Activated CD8-positive, alpha-beta memory T cell treated with anti-CD3 and anti-CD28 coated beads, Interleukin-2, amount 10 ng/mL, durations not matched to agents 7 days and 5 days (primary cell): Measurements from ENCODE around the gene SLC22A23. TPM values are rescaled to one million over a fixed set of nuclear protein-coding genes. Genes with fewer than 3 reads are reported as not detected.

ENCODE experiments used
- ATAC-seq: fragments of 150-1000 bp; cut with Tn5 transposase; one replicate; pipeline ENCODE4 v1.10.0; 2021; ENCODE audit warnings: moderate library complexity
- CTCF ChIA-PET: fragments of 350-600 bp; sonication (Branson Sonifier 250); formaldehyde crosslinking; loops from one replicate; lab custom pipeline; 2021; ENCODE audit warnings: antibody characterized with exemption; lab: Charles Lee
- DNase-seq: peaks from one replicate; pipeline ENCODE4 v3.0.0-alpha.2; 2020
- H3K27ac Mint-ChIP-seq: one replicate; pipeline ENCODE4 v1.8.0; 2021; ENCODE audit warnings: mild to moderate bottlenecking, mixed read lengths
- H3K27me3 Mint-ChIP-seq: one replicate; pipeline ENCODE4 v1.8.0; 2021; ENCODE audit warnings: mixed read lengths
- H3K36me3 Mint-ChIP-seq: one replicate; pipeline ENCODE4 v1.8.0; 2021; ENCODE audit warnings: mild to moderate bottlenecking, mixed read lengths
- H3K4me1 Mint-ChIP-seq: one replicate; pipeline ENCODE4 v1.8.0; 2021; ENCODE audit warnings: mixed read lengths
- H3K4me3 Mint-ChIP-seq: one replicate; pipeline ENCODE4 v1.8.0; 2021; ENCODE audit warnings: mild to moderate bottlenecking, moderate library complexity, mixed read lengths
- H3K9me3 Mint-ChIP-seq: one replicate; pipeline ENCODE4 v1.8.0; 2022; ENCODE audit warnings: low read depth, mixed read lengths
- total RNA-seq, 2 experiments: library from RNA; stranded (reverse); gene quantifications; one replicate each; pipeline ENCODE4 v1.2.3, GENCODE V29; 2021

The SLC22A23 gene
- total RNA-seq, 2 experiments from 2014 or later: 0.07 to 0.20 TPM

- peaks cover 37% of the 10 kb centered on the region for H3K4me1 Mint-ChIP-seq
- H3K27ac Mint-ChIP-seq: no peak overlapping the region
- CTCF ChIA-PET: no interaction called here
- ATAC-seq (no peak), DNase-seq (no peak)
- H3K36me3 Mint-ChIP-seq: peaks cover 2% of the 10 kb centered on the region
- H3K27me3 Mint-ChIP-seq: peaks cover 83% of the 10 kb centered on the region
- no peaks in the 10 kb centered on the region for H3K9me3 Mint-ChIP-seq
- peak overlapping the region; percentile 19 for H3K4me3 Mint-ChIP-seq
Observed at GRCh38 chr6:3228046-3228671, 228.7 kb downstream of the SLC22A23 start.

GRCh38 chr6:3227363-3228045 is 229.3 kb downstream of the SLC22A23 start, which contains the start of gene TUBB2B:
TSS of gene TUBB2B (minus strand) at chr6:3227653. CDS start at chr6:3227543, 110 bp downstream.
- peaks cover 76% of the 10 kb centered on the region for H3K27me3 Mint-ChIP-seq
- CTCF ChIA-PET: interaction anchor here (1.6 kb wide), 1 partner anchor 24 kb away, joined by 5 read pairs; no protein-coding TSS in a partner anchor
- ATAC-seq (no peak), DNase-seq (no peak)
- no peaks in the 10 kb centered on the region for H3K9me3 Mint-ChIP-seq
- H3K4me3 Mint-ChIP-seq: peak within 1 kb of the TSS; percentile 42
- peaks cover 2% of the 10 kb centered on the region for H3K36me3 Mint-ChIP-seq
- no peak within 1 kb of the TSS for H3K27ac Mint-ChIP-seq
- H3K4me1 Mint-ChIP-seq: peaks cover 37% of the 10 kb centered on the region

GRCh38 chr6:3226481-3227362 is 230.1 kb downstream of the SLC22A23 start:
- peaks cover 71% of the 10 kb centered on the region for H3K27me3 Mint-ChIP-seq
- ATAC-seq (peak; percentile 20), DNase-seq (no peak)
- H3K4me3 Mint-ChIP-seq: peak overlapping the region; percentile 42
- CTCF ChIA-PET: interaction anchor here (1.6 kb wide), 1 partner anchor 25 kb away, joined by 5 read pairs; no protein-coding TSS in a partner anchor
- no peak overlapping the region for H3K27ac Mint-ChIP-seq
- peaks cover 7% of the 10 kb centered on the region for H3K36me3 Mint-ChIP-seq
- peaks cover 5% of the 10 kb centered on the region for H3K9me3 Mint-ChIP-seq
- peaks cover 33% of the 10 kb centered on the region for H3K4me1 Mint-ChIP-seq

GRCh38 chr6:3226042-3226441 is 230.8 kb downstream of the SLC22A23 start:
- H3K36me3 Mint-ChIP-seq: peaks cover 7% of the 10 kb centered on the region
- CTCF ChIA-PET: interaction anchor here (1.6 kb wide), 1 partner anchor 25 kb away, joined by 5 read pairs; no protein-coding TSS in a partner anchor
- H3K4me1 Mint-ChIP-seq: peaks cover 29% of the 10 kb centered on the region
- no peak overlapping the region for H3K27ac Mint-ChIP-seq
- H3K4me3 Mint-ChIP-seq: no peak overlapping the region
- peaks cover 5% of the 10 kb centered on the region for H3K9me3 Mint-ChIP-seq
- H3K27me3 Mint-ChIP-seq: peaks cover 68% of the 10 kb centered on the region
- DNase-seq: no peak
- no peak for ATAC-seq

GRCh38 chr6:3222506-3223038 is 234.3 kb downstream of the SLC22A23 start:
- DNase-seq (no peak), ATAC-seq (no peak)
- Mint-ChIP-seq H3K9me3 (peaks cover 5% of the 10 kb centered on the region), H3K4me1 (peaks cover 3% of the 10 kb centered on the region), H3K4me3 (no peak overlapping the region), H3K36me3 (peaks cover 5% of the 10 kb centered on the region), H3K27me3 (peaks cover 65% of the 10 kb centered on the region), H3K27ac (no peak overlapping the region)
- CTCF ChIA-PET: interaction anchor here (1.8 kb wide), 1 partner anchor 28 kb away, joined by 8 read pairs; no protein-coding TSS in a partner anchor

- Mint-ChIP-seq H3K27me3 (peaks cover 62% of the 10 kb centered on the region), H3K36me3 (peaks cover 5% of the 10 kb centered on the region), H3K4me3 (no peak overlapping the region), H3K4me1 (no peaks in the 10 kb centered on the region), H3K9me3 (peaks cover 5% of the 10 kb centered on the region), H3K27ac (no peak overlapping the region)
- ATAC-seq (no peak), DNase-seq (no peak)
- CTCF ChIA-PET: no interaction called here
Observed at GRCh38 chr6:3221578-3221977, 235.3 kb downstream of the SLC22A23 start.

- H3K4me3 Mint-ChIP-seq: no peak overlapping the region
- CTCF ChIA-PET: no interaction called here
- no peak overlapping the region for H3K27ac Mint-ChIP-seq
- peaks cover 5% of the 10 kb centered on the region for H3K36me3 Mint-ChIP-seq
- no peak for ATAC-seq
- no peaks in the 10 kb centered on the region for H3K4me1 Mint-ChIP-seq
- no peak for DNase-seq
- peaks cover 59% of the 10 kb centered on the region for H3K27me3 Mint-ChIP-seq
- peaks cover 5% of the 10 kb centered on the region for H3K9me3 Mint-ChIP-seq
Observed at GRCh38 chr6:3220366-3220765, 236.5 kb downstream of the SLC22A23 start.

Other genes starting within 250 kb of the SLC22A23 start
- gene TUBB2B, start 229.4 kb downstream of the SLC22A23 start, total RNA-seq: not detected
- gene PSMG4, start 198.1 kb downstream of the SLC22A23 start, total RNA-seq: 10 to 100 TPM; 24.4 TPM